GM10266 (cell line): Measurements from ENCODE around the gene GFPT2.

ENCODE experiments used
- DNase-seq: peaks from one replicate; pipeline ENCODE4 v3.0.0; 2012; ENCODE audit errors: extremely low spot score
- CTCF ChIP-seq: IDR thresholded peaks from 2 replicates; pipeline ENCODE4 v1.5.1; 2012; ENCODE audit warnings: mild to moderate bottlenecking, low read depth; ENCODE audit not compliant: control insufficient read depth, insufficient read depth; ENCODE audit errors: missing control alignments

GFPT2 gene

GRCh38 chr5:180282281-180282680, 70.9 kb downstream of the GFPT2 start:
- DNase-seq, result no peak
- TF ChIP-seq CTCF, result no peak

- DNase-seq, result no peak
- TF ChIP-seq CTCF, result no peak
Measured at GRCh38 chr5:180281706-180282105, 71.4 kb downstream of the GFPT2 start.

- no peak for DNase-seq
- TF ChIP-seq CTCF, result no peak
Measured at GRCh38 chr5:180274695-180275094, 78.4 kb downstream of the GFPT2 start.

- no peak for TF ChIP-seq CTCF
- no peak for DNase-seq
Measured at GRCh38 chr5:180271221-180271620, 81.9 kb downstream of the GFPT2 start.

- no peak for DNase-seq
Measured at GRCh38 chr5:180259260-180259611, 93.9 kb downstream of the GFPT2 start.

GRCh38 chr5:180253036-180253824, 99.9 kb downstream of the GFPT2 start:
- TF ChIP-seq CTCF, result no peak
- DNase-seq, result no peak

More at GRCh38 chr5:180259260-180259611, 93.9 kb downstream of the GFPT2 start:
- no peak for TF ChIP-seq CTCF

GRCh38 chr5:180251887-180252286, 101.2 kb downstream of the GFPT2 start:
- TF ChIP-seq CTCF, result no peak
- no peak for DNase-seq
